NCI-H524 treated with DMSO at 0.1 percent for 48 hours (cell line): ENCODE results near the gene COMMD10.
"Not testable (repeated sequence)": the region's sequence is repeated elsewhere in the genome, so short reads cannot be mapped to it uniquely, and the experiment has no call there.

Source experiments
- DNase-seq: peaks from one replicate; lab custom pipeline; 2025; lab: John Stamatoyannopoulos, UW

COMMD10 gene

GRCh38 chr5:116084871-116085715 is at the start of gene COMMD10:
COMMD10 (plus strand) TSS chr5:116085025.
- DNase-seq = peak; percentile 46

GRCh38 chr5:116035123-116035522 is 49.7 kb upstream of the COMMD10 start:
- no peak for DNase-seq

GRCh38 chr5:116037236-116037822 is 47.5 kb upstream of the COMMD10 start:
- no peak for DNase-seq

DNA sequence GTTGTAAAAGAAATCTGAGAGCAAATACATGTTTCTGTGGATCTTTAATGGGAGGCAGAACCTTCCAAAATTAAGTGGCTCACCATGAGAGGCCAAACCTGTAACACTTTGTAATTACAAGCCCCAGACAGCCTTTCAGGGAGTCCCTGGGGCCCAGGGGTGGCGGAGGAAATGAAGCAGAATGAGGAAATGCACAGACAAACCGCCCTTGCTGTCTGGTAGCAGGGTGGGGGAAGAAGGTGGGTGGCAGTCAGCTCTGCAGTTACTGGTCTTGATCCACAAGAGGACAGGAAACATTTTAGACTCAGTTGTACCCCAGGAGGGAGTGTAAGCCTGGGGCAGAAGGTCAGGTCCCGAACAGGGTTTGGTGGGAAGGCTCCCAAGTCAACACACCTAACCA is 46.0 kb upstream of the COMMD10 start:
- no peak for DNase-seq

DNA sequence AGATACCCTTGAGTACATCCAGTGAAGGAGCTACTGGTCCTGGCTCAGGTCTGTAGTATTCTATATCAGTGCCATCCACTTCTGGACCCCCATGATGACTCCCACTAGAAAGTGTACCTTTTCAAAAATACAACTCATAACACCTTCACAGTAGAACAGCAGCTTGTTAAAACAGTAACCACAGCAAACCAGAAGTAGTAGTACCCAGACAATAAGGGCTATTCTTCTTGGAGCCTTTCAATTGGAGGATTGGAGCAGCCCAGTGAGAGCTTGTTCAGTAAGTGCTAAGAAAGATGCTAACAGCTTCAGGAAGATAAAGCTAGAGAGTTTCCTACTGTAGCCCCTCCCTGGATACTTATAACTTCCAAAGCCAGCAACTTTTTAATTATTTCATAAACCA is 42.5 kb upstream of the COMMD10 start:
- DNase-seq = no peak

GRCh38 chr5:116044073-116044472 is 40.8 kb upstream of the COMMD10 start:
- DNase-seq = no peak

- no peak for DNase-seq
These were observed 39.0 kb upstream of the COMMD10 start for GRCh38 chr5:116045821-116046220.

GRCh38 chr5:116046261-116046660 is 38.6 kb upstream of the COMMD10 start:
- no peak for DNase-seq

GRCh38 chr5:116046823-116047222 is 38.0 kb upstream of the COMMD10 start:
- DNase-seq = no peak

- no peak for DNase-seq
These were observed 26.4 kb upstream of the COMMD10 start for GRCh38 chr5:116058346-116058936.

GRCh38 chr5:116062352-116062751 is 22.5 kb upstream of the COMMD10 start:
- no peak for DNase-seq

DNA sequence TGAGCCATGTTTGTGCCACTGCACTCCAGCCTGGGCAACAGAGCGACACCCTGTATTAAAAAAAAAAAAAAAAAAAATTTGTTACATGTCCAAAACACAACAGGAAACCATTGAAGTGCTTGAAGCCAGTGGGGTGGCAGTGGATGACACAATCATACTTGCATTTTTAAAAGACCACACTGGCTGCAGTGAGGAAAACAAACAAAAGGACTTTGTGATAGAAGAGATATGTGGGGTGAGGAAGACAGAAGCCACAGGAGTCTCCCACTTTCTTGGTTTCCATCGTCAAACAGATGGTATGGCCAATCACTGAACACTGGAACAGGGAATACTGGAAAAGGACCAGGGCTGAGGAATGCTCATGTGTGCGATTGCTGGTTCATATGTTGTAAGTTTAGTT is 20.9 kb upstream of the COMMD10 start:
- no peak for DNase-seq

- DNase-seq = no peak
These were observed 16.7 kb upstream of the COMMD10 start for GRCh38 chr5:116068028-116068632.

DNA sequence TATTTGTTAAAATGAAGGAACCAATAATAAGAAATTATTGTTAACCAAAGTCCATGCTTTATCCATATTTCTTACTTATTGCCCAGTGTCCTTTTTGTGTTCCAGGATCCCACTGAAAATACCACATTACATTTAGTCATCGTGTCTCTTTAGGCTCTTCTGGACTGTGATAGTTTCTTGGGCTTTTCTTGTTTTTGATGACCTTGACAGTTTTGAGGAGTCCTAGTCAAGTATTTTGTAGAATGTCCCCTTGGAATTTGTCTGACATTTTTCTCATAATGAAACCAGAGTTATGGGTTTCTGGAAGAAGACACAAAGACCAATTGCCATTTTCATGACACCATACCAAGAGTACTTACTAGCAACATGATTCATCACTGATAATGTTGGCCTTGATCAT is 13.6 kb upstream of the COMMD10 start:
- no peak for DNase-seq

DNA sequence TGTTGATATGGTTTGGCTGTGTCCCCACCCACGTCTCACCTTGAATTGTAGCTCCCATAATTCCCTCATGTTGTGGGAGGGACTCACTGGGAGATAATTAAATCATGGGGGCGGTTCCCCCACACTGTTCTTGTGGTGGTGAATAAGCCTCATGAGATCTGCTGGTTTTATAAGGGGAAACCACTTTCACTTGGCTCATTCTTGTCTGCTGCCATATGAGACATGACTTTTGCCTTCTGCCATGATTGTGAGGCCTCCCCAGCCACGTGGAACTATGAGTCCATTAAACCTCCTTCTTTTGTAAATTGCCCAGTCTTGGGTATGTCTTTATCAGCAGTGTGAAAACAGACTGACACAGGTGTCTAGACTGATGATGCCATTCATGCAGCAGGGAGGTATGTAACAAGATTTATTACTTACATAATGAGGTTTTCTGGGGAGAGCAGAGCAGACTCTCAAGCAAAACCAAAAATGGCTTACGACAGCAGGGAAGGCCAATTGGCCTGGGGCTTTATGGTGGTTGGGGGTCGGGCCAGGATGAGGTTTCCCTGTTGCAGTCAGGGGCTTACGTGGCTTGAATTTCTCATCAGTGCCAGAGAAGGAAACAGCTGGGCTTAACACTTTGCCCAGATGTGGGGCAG is 9.5 kb upstream of the COMMD10 start:
- DNase-seq = no peak

DNA sequence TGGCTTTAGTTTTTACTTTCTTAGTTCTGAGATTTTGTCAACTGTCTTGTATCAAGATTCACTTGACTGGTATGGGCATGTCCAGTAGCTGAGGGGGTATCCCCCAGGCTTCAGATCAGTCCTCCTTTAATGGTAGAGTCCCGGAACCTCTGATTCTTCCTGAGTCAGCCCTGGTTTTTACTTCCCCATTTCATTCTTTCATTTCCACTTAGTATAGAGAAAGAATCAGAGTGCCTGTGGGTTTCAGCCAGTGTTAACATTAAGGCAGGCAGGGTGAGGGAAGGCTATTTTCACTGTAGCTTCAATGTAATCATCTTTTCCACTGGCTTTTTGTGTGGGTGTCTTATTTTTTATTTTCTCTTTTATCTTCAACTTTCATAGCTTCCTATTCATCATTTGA is 8.3 kb upstream of the COMMD10 start:
- no peak for DNase-seq

DNA sequence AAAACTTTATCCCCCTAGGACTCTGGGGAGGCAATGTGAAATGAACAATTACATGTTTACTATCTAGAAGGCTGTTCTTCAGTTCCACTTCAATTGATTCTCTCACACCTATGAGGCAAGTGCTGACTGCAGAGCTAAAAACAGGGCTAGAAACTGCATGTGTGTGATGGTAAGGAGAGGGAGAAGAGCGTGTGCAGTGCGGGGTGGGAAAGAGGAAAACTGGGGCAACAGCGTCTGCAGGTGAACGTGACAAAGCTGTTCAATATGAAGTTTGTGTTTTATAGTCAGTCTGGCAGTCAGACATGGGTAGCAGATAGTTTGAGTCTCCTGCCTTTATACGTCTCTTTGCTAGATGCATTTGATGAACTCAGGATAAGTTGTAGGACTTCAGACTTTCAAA is 6.6 kb upstream of the COMMD10 start:
- DNase-seq = no peak

GRCh38 chr5:116084287-116084691 is 536 bp upstream of the COMMD10 start:
- DNase-seq = no peak

GRCh38 chr5:116086309-116086708 is 1.5 kb downstream of the COMMD10 start:
- DNase-seq = not testable (repeated sequence)

DNA sequence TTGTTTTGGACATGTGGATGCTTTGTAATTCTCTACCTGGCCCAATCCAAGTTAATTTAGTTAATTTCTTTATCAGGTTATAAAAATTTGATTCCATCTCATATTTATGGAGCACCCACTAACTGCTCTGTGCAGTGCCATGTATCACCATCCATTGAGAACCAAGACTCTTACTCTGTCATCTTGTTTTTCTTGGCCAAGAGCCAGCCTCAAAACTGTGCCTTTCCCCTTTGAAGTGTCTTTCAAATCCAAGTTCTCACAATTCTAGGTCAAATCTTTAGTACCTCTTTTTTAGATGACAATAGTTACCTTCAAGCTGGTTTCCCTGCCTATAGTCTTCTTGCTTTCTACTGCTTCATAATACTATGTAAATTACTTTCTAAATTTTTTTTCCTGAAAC is 3.2 kb downstream of the COMMD10 start:
- DNase-seq = no peak

- no peak for DNase-seq
These were observed 5.5 kb downstream of the COMMD10 start for GRCh38 chr5:116090302-116090701.

GRCh38 chr5:116091416-116091815 is 6.6 kb downstream of the COMMD10 start:
- no peak for DNase-seq
